HG03175 (cell line): Measurements from ENCODE around the gene PADI2.

Source experiments
- ATAC-seq: cut with Tn5 transposase; IDR thresholded peaks from one replicate; pipeline ENCODE4 v1.9.1; 2021; ENCODE audit warnings: mild to moderate bottlenecking, moderate library complexity; ENCODE audit not compliant: unreplicated experiment

Gene PADI2

GRCh38 chr1:17119076-17119772 lies at the start of gene PADI2:
Gene PADI2, minus strand, starts transcription at chr1:17119451. Its CDS starts 80 bp downstream, at chr1:17119371.
- ATAC-seq: no peak

- ATAC-seq: no peak
Measured at GRCh38 chr1:17168091-17168876, 49.0 kb upstream of the PADI2 start.

- ATAC-seq: no peak
Measured at GRCh38 chr1:17167786-17168090, 48.5 kb upstream of the PADI2 start.

GRCh38 chr1:17167041-17167785 lies 48.0 kb upstream of the PADI2 start:
- ATAC-seq: no peak

GRCh38 chr1:17165823-17166222 lies 46.6 kb upstream of the PADI2 start:
- ATAC-seq: no peak

GRCh38 chr1:17163789-17164666 lies 44.8 kb upstream of the PADI2 start:
- no peak for ATAC-seq

- ATAC-seq: no peak
Measured at GRCh38 chr1:17163371-17163770, 44.1 kb upstream of the PADI2 start.

- ATAC-seq: no peak
Measured at GRCh38 chr1:17162941-17163340, 43.7 kb upstream of the PADI2 start.

GRCh38 chr1:17161926-17162800 lies 42.9 kb upstream of the PADI2 start:
- no peak for ATAC-seq

- ATAC-seq: no peak
Measured at GRCh38 chr1:17161137-17161740, 42.0 kb upstream of the PADI2 start.

- no peak for ATAC-seq
Measured at GRCh38 chr1:17158961-17159360, 39.7 kb upstream of the PADI2 start.

GRCh38 chr1:17156108-17156507 lies 36.9 kb upstream of the PADI2 start:
- ATAC-seq: no peak

- no peak for ATAC-seq
Measured at GRCh38 chr1:17155257-17155920, 36.1 kb upstream of the PADI2 start.

GRCh38 chr1:17149771-17150170 lies 30.5 kb upstream of the PADI2 start:
- ATAC-seq: no peak

GRCh38 chr1:17148950-17149608 lies 29.8 kb upstream of the PADI2 start:
- ATAC-seq: no peak

- no peak for ATAC-seq
Measured at GRCh38 chr1:17145648-17146047, 26.4 kb upstream of the PADI2 start.

GRCh38 chr1:17143760-17144159 lies 24.5 kb upstream of the PADI2 start:
- ATAC-seq: no peak

GRCh38 chr1:17141441-17142197 lies 22.4 kb upstream of the PADI2 start:
- no peak for ATAC-seq
